ENCODE results near the gene NRXN2.

NRXN2 gene

DNA sequence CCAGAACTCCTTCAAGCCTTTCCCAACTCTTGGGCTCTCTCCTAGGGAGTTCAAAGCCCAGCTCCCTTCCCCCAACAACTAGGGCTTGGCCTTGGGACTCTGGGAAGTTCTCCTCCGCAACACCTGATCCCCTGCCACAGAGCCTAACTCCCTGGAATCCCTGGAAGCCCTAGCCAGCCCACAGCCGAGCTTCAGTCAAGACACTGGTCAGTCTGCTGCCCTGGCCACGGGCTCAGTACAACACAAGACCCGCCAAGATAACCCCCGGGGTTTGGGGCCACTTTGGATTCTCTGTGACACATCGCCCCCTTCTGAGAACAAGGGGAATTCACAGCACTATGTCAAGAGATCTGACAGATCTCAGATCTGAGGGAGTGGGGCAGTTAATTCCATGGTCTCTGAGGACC, 73.7 kb downstream of the NRXN2 start:
- no peak for DNase-seq (ENCODE audit: low spot score)

DNA sequence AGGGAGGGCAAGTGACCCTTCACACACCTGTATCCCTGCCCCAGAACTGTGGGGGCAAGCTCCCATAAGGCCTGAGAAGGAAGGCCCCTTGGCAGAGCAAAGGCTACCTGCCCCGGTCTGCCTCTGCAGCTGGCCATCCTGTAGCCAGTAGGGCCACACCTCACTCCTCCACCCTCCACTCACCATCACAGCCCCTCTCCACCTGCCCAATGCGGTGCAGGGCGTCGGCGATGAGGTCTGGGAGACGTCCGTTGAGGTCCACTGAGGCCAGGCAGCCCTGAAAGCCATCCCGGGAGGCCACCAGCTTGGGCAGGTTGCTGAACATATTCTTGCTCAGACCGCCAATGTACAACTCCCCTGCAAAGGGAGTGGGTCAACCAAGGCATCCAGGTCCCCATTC, 74.4 kb downstream of the NRXN2 start:
- no peak for DNase-seq (ENCODE audit: low spot score)

DNA sequence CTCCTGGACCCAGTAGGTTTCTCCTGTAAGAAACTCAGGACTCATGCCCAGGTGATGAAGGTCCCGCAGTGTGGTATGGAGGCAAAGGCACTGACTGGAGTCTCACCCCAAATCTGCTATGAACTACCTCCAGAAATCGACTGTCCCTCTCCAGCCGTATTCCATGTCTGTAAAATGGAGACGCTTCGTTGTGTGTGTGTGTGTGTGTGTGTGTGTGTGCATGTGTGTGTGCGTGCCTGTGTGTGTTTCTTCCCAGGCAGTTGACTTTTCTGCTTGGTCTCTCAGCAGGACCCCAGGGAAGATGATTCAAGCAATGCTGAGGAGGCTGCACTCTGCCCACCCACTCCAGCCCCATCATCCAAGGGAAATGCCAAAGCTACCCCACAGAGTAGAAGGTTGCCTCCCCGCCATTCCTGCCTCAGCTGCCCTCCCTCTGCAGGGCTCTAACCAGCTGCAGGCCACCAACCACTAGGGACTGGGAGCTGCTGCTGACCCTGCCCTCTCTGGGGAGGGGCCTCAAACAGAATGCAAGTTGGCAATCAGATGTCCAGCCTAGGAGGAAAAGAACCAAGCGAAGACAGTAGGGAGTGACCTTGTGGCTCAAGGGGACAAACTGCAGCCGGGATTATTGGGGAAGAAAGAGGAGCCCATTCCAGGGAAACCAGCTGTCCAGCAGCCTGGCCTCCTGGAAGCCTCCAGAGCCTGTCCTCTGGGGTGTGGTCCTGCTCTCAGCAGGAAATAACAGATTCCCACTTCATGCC, 75.8 kb downstream of the NRXN2 start:
- no peak for DNase-seq (ENCODE audit: low spot score)

DNA sequence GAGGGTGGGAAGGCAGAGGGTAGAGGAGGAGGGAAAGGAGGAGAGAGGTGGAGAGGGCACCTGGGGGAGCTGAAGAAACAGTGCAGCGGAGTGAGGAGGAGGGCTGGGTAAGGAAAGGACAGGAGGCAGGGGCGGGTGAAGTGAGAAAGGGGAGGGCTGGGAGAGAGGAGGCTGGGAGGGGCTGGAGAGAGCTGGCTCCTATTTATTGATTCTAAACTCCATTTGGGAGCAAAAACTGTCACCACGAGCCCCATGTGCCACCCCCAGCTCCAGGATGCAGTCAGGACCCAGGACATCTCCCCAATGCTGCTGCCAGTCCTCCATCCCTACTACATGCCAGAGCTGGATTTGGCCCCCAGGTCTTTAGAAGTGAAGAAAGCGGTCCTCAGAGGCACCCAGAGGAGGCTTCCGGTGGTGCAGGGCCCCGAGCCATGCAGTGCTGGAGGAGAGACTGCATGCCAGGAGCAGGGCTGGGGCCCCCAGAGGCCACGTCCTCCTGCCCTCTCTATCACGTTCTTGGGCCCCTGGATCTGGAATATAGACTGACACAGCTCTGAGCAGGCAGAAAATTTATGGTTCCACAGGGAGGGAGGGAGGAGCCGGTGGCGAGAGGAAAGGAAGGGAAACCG, 78.2 kb downstream of the NRXN2 start:
- DNase-seq (ENCODE audit: low spot score): peak; percentile 24

DNA sequence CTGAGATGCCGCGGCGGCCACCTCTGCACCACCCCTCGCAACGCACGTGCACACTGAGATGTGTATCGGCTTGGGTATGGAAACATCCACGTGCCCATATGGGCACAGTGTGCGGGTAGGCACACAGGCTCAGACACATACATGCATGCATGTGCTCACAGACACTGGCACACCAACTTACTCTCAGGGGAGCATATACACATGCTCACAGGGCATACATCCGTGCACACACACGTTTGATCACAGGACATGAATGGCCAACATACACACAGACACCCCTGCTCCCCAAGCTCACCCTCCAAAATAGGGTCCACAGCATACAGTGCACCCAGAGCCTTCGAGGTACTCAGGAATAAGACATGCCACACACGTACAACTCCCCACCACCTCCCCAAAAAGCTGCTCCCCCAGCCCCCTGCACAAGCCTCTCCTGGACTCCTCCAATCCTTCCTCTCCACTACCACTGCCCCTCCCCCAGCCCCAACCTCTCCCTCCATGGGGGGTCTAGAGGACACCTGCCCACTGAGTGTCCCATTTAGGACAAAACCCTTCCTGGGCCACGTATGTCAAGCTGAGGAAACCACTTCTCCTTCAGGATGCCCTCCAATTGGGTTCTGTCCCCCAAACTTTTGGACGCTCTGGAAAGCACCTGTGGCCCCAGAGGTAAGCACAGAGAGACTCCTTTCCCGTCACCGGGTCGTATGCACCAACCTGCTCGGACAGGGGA, 78.9 kb downstream of the NRXN2 start:
- no peak for DNase-seq (ENCODE audit: low spot score)

DNA sequence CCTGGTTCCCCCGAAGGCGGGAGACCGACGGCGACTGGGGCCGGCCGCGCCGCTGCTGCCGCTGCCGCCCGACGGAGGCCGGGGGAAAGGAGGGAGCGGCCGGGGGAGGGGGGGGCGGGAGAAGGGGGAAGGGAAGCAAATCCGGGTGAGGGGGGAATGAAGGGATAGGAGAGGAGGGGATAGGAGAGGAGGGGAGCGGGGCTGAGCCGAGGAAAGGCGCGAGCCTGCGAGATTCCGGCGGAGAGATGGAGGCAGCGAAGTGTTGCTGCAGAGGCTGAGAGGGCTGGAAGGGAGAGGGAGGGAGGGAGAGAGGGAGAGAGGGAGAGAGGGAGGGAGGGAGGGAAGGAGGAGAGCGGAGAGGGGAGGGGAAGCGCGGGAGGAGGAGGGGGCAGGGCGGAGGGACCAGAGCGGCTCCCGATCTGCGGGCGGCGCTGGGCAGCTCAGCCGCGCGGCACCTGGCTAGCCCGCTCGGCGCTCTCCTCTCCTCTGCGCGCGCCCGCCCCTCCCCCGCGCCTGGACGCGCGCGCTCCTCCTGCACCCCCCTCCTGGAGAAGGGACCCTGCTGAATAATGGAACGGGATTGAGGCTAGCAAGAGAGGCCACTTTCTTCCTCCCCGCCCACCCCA, 79.6 kb downstream of the NRXN2 start:
- DNase-seq (ENCODE audit: low spot score): no peak

DNA sequence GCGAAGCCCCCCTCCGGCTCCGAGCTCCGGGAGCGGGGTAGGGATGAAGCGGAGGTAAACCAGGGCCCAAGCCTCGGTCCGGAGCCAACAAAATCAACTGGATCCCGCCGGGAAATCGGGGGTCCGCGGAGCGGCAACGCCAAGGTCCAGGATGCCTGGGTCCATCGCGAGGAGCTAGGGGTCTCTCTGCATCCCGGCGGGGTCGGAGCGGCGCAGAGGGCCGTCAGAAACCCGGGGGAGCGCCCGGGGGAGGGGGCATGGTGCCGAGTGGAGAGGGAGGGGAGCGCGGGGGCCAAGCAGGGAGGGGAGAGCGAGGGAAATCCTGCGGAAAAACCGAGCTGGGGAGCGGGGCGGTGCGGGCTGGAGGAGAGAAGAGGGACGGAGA, 80.1 kb downstream of the NRXN2 start:
- DNase-seq (ENCODE audit: low spot score): no peak

DNA sequence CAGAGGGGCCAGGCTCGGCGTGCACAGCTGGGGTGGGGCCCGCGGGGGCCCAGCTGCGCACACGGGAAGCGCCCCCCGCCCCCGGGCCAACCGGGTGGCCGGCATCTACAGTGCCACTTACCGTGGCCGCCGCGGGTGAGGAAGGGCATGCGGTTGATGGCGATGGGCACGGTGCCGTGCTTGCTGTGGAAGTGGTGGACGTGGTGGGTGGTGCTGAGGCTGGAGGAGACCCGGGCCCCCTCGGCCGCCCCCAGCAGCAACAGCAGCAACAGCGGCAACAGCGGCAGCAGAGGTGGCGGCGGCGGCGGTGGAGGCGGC, 80.6 kb downstream of the NRXN2 start:
- DNase-seq (ENCODE audit: low spot score): no peak

DNA sequence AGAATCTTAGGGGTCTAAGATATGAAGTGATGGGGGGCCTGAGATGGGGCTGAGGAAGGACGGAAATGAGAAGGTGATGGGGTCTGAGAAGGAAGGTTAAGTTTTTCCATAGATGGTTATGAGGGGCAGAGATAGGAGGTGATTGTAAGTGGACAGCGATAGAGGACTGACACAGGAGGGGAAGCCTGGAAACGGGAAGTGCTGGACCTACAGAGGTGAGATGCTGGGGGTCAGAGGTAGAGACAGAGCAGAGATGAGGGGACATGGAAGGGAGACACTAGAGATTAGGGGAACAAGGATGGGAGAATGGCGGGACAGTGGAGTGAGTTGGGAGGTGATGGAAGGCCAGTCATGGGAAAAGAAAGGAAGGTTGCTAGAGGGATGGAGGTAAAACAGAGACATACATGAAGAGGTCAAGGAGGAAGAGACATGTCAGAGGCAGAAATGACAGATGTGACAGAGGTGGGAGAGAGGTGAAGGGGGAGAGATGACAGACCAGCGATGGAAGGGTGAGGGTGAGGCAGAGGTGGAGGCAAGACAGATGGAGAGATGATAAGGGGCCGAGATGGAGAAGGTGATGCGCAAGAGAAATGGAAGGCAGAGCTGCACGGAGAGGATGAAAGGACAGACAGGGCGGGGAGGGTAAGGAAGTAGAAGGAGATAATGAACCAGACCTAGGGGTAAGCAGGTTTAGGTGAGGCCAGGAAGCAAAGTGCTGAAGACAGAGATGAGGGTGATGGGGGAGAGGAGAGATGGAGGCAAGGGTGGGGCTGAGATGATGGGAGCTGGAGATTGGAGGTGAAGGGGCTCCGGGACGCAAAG, 81.2 kb downstream of the NRXN2 start:
- DNase-seq (ENCODE audit: low spot score): no peak

DNA sequence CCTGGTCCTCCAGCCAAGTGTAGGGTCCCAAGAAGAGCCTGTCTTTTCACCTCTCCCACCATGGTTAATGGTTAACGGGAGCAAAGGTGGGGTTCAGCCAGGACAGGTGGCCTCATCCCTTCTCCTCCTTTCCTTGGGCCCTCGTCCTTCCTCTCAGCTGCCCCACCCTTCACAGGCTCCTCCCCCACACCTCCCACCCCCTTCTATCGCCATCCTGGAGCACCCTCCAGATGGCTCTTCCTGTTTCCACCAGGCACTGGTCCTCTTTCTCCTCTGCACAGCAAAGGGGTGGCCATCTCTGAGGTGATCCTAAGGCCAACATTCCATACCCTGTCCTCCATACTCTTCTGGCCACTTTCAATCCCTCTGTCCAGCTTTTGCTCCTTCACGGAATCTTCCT, 83.1 kb downstream of the NRXN2 start:
- DNase-seq (ENCODE audit: low spot score): no peak

DNA sequence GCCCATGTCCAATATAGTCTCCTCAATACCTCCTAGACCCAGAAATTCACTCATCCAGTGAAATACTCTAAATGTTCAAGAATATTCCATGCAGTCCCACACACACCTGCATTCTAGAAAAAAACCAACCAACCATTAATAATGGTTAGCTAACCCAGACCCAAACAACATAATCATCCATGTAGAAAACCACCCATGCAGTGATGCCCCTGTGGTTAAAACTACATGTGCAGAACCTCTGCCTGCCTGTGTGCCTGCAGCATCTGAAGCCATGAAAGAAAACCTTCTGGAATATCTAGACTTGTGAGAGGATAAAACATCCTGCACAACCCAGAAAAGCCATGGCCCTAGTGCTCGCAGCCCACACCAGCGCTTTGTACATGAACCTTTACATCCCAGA, 84.2 kb downstream of the NRXN2 start:
- DNase-seq (ENCODE audit: low spot score): no peak

DNA sequence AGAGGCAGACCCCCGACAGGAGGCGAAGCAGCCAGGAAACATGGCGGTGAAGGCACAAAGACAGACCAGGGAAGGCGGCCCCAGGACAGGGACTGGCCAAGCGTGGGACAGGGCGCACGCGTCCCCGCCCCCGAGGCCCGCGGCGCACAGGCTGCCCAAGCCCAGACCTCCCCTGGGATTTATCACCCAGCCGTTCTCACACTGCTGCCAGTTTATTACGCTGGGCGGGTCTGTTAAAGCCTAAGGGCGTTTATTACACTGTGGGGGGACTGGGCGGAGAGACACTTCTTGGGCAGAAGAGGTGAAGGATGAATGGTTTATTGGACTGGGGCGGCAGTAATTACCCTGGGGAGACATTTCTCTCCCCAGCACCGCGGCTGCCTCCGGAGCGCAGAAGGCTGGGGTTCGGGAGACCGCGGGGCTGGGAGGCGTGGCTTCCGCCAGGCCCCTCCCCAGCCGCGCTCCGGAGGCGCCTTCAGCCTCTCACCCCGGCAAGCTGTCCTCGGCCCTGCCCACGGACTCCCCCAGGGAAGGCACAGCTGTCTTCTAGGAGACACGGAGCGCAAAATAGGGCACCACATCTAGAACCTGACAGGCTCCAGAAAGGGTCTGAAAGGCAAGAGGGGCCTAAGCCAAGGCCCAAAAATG, 84.9 kb downstream of the NRXN2 start:
- peak; percentile 49 for DNase-seq (ENCODE audit: low spot score)

DNA sequence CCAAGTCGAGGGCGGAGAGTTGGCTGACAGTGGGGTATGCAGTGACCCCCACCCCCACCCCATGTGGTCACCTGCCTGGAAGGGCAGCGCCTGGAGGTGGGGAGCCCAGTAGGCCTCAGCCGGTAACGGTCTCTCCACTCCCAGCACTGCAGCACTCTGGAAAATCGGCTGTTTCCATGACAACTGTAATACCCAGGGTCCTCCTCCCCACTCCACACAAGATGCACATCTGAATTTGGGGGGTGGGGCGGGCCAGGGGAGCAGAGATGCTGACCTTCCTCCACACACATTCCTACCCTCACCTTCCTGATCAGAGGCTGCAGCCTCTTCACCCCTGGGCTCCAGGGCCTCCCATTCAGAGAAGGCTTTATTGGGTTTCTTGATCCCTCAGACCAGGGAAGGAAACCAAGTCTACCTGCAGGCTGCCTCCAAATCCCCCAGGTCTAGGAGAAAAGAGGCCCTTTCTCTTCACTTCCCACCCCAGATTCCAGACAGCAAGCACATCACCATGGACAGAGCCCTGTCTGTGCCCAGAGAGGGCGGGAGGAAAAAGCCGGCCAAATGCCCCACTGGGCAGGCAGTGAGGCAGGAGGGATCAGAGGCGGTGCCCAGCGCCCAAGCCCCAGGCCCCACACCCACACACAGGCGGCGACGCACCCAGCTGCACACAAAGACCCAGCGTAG, 85.5 kb downstream of the NRXN2 start:
- no peak for DNase-seq (ENCODE audit: low spot score)

DNA sequence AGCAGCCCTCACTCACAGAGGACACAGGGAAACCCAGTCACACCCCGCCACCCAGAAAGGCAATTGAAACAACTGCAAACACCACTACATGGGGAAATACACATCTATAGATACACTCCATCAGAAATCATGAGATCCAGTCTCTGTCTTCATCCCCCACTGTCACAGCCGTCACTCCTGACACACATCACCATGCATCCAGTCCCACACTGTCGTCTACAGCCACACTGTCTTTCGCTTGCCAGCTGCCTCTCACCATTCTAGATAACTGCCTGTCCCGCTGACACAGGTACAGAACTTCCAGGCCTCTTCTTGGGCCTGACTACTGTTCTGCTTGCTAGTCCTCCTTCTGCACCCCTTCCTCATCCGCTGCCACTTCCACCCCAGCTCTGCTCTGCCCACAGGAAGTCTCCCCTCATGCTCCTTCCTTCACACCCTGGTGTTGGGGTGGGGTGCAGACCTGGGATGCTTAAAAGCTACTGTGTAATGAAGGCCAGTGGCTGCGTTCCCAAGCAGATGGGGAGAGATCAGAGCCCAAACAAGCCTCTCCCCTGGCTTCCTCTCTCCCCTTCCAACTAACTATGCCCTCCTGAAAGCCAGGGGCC, 89.3 kb downstream of the NRXN2 start:
- no peak for DNase-seq (ENCODE audit: low spot score)

DNA sequence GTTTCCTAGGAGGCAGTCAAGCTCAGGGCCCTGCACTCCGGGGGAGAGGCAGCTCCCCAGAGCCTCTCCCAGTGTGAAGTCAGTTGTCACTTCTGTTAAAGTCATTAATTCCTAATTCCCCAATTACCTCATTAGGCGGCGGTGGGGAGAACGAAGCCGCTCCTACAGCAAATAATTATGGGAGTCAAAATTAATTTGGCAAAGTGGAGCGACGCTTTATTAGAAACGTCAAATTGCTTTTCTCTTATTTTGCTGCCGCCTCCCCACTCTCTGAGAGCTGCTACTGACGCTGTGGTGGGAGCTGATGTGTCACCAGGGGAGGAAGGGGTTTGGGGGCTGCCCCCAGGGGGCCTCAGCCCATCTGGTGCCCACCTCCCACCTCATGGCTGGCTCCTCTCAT, 90.3 kb downstream of the NRXN2 start:
- DNase-seq (ENCODE audit: low spot score): no peak

DNA sequence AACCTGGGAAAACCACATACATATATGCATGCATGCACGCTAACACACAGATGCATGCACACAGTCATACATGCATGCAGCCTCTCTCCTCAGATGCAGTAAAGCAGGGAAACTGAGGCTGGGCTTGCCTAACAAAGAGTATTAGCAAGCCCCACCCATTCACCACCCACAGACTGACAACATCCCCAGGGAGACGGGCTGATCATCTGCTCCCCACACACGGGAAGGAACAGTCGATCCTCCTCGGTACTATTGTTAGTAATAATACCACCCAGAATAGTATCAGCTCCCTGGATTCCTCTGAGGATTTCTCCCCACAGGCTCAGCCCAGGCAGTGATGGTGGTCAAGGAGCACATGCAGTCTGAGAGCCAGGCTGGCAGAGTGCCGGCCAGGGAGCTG, 90.8 kb downstream of the NRXN2 start:
- no peak for DNase-seq (ENCODE audit: low spot score)

DNA sequence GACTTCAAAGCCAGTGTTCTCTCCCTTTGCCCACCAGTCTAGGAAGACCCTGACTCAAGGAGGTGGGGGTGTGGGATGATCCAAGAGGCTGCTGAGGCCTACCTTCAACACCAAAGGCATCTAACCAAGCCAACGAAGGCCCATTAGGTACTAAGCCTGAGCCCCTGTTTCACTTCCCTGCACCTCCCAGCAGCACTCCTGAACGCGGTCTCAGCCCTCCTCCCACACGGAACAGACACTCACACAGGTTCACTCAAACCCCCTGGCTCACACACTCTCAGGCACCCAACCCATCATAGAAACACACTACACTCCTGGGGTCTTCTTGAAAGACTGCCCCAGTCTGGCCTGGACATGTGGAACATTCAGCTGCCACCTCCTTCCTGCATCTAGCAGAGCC, 91.3 kb downstream of the NRXN2 start:
- no peak for DNase-seq (ENCODE audit: low spot score)

DNA sequence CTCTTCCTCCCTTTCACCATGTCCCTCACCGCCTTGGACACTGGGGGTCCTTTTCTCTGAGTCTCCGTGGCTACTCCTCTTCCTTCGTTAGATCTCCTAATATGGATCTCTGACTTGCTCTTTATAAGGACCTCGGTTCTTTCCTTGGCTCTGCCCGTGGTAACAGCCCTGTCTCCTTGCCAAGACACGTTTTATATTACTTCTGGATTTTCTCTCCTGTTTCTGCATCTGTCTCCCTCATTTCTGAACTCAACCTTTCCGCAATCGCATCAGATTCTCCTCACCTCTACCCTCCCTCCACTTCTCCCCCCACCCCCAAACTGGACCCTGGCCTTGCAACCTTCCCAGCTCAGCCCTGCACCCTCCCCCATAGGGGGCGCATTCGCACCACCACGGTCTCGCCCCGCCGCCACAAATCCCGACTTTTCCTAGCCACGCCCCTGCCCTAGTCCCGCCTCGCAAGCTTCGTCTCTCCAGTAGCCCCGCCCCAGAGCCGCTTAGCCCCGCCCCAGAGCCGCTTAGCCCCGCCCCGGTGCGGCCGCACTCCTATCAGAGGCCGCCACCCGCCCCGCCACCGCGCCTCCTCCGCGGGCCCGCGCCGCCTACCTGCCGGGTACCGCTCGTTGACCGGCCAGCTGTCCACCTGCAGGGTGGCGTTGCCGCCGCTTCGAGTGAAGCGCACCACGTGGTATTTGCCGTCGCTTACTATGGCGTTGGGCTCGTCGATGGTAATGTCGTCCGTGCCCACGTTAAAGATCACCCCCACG, 93.0 kb downstream of the NRXN2 start:
- DNase-seq (ENCODE audit: low spot score): no peak

DNA sequence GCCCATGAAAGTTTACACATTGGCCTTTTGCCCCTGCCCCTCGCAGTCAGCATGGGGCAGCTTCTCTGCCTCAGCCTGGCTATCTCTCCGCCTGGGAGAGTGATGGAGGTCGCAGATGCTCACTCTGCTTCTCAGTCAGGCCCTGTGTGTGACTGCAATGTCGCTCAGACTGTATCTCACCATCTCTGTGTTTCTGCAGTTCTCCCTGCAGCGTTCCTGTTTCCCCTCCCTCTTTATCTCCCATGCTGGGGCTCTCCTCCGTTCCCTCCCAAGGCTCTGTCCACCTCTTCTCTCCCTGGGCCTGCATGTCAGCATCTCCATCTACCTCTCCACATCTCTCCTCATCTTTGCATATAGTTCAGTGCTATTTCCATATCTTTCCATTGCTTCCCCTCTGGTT, 93.9 kb downstream of the NRXN2 start:
- no peak for DNase-seq (ENCODE audit: low spot score)

DNA sequence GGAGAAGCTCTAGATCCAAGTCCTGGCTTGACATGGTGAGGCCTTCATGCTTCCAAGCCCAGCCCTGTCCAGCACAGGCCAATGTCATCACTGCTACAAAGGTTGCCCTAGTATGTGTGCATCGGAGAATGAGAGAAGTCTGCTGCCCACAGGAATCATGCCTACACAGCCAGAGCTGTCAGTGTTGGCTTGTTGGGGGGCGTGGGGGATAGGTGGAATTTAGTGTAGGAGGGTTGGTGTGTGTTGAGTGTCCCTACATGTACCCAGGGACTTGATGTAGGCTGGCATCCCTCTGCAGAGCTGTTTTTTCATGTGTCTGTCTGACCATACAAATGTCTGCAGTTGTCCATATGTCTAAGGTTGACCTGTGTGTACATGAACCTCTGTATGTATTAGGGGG, 94.4 kb downstream of the NRXN2 start:
- DNase-seq (ENCODE audit: low spot score): no peak
